Epidermal melanocyte (primary cell): ENCODE measurements around the gene SRGAP1.

Experiments used
- DNase-seq: peaks from one replicate; pipeline ENCODE4 v3.0.0; 2011; ENCODE audit warnings: low spot score; ENCODE audit not compliant: insufficient read length

The SRGAP1 gene

DNA sequence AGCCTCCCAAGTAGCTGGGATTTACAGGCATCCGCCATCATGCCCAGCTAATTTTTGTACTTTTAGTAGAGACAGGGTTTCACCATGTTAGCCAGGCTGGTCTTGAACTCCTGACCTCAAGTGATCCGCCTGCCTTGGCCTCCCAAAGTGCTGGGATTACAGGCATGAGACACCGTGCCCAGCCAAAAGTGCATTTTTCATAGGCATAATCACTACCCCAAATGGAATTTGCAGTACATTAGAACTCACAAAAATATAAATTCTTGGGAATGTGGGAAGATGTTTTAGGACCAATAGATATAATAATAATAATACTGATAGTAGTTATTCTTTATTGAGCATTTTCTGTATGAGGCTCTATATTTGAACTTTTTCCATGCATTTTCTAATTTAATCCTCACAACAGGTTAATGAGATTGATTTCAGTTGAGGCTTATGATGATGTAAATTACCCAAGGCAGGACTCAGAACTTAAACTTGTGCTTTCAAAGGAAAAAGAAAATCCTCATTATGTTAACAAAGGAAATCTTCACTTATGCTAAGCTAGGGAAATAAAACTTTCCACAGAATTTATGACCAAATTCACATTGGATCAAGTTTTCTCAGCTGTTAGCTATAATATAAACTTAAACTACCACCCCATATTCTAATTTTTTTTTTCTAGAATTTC, 121.6 kb downstream of the SRGAP1 start:
- DNase-seq, result no peak

DNA sequence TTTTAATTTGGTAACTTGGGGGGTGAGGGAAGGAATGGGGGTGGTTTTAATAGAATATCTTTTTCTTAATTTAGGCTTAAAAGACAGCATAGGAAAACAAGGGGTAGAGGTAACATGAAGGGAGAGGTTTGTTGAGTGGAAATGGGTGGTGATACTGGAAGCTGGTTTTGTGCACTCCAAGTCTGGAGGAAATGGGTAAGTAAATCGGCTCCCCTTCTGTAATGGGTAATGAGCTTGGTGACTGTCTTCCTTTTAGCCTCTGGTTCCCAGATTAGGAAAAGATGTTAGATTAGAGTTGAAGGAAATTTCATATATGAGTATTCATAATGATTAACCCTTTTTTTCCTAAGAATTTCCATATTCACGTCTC, 122.1 kb downstream of the SRGAP1 start:
- DNase-seq, result no peak

DNA sequence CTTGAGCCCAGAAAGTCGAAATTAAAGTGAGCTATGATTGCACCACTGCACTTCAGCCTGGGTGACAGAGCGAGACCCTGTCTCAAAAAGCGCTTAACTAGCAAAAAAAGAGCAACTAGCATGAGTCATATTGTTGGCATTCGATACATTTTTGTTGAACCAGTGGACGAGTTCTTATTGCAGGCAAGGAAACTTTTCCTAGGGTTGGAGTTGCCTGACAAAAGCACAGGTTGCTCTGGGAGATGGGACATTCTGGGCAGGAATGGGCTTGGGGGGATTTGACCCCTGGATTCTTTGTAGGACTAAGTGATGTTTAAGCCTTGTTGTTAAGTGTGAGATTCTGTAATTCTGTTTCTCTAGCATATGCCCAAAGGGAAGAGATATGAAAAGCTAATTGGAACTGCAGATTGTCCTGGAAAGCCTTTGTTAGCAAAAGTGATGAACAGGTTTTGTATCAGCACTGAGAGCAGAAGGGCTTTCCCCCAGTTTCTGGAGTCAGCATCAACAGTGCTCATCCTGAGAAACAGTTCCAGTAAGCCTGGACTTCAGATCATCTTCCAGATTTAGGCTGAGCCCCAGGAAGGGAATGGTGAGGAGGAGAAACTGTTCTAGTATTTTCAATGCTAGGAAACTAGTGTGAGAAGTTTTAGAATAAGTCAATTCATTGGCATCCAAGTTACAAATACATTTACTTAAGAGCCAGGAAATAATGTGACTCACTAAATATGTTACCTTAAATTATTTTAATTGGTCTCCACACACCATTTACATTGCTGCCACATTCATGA, 123.1 kb downstream of the SRGAP1 start:
- DNase-seq, result no peak

DNA sequence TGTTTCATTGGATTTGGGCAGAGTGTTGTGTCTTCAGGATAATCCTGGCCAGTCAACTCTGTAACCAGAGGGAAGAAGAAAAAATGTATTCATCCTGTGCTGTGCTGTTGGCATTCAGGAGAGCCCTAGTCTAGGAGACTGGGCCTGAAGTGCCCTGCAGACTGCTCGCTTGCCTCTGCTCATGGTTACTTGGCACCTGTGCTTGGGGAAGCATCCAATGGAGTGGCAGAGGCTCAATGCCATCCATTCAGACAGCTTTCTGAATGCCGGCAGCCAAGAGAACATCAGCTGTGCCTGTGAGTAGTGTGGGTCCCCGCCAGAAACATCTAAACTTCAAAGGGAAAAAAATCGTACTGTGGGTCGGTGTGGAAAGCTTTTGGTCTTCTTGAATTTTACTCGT, 124.2 kb downstream of the SRGAP1 start:
- no peak for DNase-seq

DNA sequence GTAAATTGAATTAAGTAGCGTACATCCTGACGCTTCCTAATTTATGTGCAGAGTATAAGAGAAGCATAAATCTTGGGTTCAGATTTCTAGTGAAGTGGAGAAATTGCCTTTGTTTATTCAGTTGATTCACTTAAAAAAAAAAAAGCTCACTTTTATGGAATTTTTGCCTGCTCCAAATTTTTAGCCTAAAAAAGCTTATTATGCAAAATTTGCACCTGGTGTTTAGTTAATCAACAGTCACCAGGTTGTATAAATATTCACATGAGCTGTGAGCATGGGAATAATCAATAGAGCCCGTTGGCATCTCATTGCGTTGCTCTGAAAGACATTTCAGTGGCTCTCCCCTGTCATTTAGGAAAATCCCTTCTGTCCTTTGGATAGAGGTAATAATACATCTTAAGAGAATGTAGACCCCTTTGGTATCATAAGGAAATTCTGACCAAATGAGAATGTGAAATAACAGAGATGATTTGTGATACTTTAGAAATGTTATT, 132.4 kb downstream of the SRGAP1 start:
- DNase-seq, result no peak

DNA sequence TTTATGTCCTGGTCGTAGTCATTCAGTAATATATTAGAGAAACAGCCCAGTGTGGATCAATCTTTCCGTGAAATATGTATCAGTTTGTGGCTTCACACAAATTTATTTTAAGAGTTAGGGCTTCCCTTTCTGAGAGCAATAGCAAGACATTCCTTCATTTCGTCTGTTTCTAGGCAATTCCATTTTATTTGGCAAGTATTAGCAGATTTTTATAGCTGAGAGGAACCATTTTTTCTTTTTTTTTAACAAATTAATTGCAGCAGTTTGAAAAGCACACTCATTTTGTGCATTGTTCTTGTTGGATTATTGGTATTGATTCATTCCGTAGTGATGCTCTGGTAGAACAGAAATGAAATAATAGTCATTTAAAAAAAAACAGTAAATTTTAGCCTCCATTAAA, 132.9 kb downstream of the SRGAP1 start:
- DNase-seq, result no peak

DNA sequence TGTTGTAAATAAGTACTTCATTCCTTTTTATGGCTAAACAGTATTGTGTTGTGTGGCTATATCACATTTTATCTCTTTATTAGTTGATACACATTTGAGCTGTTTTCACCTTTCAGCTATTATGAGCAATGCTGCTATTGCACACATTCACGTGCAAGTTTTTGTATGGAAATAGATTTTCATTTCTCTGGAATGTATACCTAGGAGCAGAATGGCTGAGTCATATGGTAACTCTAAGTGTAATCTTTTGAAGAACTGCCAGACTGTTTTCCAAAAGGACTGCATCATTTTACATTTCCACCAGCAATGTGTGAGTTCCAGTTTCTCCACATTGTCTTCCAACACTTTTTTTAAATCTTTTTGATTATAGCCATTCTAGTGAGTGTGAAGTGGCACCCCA, 134.0 kb downstream of the SRGAP1 start:
- no peak for DNase-seq

DNA sequence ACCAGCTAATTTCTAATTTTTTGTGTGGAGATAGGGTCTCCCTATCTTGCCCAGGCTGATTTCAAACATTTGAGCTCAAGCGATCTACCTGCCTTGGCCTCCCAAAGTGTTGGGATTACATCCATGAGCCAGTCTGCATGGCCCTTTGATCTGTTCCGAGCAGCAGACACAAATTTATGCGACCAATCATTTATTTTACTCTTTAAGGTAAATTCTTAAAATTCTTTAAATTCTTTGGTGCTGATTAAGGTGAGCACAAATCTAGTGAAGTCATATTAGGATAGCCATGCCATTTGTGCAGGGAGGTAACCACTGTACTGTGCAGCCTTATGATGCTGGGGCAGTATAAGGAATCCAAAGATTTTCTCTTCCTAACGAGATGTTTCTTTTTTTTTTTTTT, 135.7 kb downstream of the SRGAP1 start:
- no peak for DNase-seq

DNA sequence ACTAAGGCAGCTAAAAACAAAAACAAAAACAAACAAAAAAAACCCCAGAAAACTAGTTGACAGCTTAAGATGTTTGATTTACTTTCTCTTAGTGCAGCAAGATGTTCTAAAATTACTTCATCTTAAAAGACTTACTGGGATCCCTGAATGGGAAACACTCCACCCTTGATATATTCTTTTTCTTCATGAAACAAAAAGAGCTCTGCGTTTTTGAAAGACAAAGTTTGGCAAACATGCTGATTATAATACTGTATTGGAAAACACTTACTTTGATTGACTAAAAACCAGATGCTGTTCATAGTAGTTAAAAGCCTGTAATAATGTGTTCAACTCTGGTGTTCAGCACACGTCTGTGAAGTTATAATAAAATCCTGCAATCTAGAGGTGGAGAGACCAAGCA, 136.8 kb downstream of the SRGAP1 start:
- DNase-seq, result no peak

DNA sequence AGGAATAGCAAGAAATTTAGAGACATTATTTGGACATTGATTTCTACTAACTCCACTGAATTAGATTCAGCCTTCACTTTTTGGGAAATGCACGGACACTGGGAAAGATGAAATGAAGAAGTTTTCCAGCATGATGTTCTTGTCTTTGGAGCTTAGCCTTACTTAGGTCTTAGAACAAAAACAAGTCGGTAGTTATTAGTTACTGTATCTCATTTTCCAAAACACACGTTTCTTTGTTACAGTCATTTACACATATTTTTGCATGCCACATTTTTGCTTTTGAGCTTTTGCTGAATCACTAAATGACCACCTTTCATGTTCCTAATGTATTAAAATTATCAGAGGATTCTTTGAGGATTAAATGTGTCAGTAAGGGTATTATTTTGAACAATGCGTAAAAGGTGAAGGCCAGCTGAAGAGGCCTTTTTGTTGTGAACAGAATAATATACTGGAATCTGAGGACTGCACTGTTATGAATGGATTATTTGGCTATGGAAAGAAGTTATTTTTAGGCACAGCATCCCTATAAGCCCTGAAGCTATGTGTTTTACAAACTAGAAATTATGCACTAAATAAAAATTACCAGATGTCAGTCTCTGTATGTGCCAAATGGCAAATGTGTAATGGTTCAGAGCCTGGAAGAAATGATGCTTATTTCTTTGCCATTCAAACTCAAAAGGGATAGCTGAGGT, 138.2 kb downstream of the SRGAP1 start:
- DNase-seq, result no peak

DNA sequence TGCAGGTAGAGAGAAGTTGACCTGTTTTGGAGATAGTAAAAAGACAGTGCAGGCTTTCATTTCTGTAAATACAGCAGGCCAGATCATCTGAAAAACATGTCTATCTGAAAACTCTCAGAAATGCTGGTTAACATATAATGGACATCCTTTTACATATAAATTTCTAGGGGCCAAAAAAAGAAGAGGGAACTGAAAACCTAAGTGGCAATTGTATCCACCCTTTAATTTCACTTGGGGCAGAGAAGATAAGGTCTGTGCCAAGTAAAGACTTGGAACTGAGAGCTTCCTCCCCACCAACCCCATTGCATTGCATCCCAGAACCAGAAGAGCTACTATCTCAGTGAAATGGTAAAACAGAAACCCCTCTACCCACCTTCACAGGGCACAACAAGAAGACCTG, 141.0 kb downstream of the SRGAP1 start:
- DNase-seq, result no peak

DNA sequence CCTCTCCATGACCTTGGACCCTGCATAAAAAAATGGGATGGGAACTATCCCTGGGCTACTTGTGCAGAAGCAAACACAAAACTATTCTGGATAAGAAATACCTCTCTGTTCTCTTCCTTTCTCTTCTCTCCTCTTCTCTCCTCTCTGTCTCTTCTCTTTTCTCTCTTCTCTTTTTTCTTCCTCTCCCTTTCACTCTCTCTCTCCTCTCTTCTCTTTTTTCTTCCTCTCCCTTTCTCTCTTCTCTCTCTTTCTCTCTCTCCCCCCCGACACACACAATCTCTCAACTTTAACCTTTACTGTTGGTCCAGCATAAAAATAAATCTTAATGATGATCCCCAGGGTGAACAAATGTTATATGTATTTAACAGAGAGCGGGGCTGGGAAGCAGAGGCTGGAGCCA, 141.4 kb downstream of the SRGAP1 start:
- DNase-seq, result no peak

DNA sequence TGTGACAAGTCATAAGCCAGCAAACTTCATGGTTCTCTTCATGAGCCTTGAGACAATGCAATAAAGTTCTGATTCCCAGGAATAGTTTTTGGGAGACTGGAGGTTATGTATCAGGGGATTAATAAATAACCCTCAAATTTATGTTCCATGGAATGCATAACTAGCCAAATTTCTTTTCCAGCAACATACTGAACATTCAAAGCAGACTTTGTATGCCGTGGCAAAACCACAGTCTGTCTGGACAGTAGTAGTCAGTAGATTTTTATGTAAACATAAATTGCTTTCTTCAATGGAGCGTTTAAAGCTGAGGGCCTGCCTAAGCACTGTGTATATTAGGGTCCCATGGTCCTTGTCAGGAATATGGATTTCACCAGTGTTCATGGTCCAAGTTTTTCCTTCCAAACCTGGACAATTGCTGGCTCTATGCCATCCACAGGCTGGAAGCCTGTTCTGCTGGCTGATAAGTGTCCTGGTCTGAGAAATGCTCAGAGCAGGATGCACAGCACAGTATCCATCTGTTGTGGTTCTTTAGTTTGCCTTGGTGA, 144.9 kb downstream of the SRGAP1 start:
- no peak for DNase-seq

DNA sequence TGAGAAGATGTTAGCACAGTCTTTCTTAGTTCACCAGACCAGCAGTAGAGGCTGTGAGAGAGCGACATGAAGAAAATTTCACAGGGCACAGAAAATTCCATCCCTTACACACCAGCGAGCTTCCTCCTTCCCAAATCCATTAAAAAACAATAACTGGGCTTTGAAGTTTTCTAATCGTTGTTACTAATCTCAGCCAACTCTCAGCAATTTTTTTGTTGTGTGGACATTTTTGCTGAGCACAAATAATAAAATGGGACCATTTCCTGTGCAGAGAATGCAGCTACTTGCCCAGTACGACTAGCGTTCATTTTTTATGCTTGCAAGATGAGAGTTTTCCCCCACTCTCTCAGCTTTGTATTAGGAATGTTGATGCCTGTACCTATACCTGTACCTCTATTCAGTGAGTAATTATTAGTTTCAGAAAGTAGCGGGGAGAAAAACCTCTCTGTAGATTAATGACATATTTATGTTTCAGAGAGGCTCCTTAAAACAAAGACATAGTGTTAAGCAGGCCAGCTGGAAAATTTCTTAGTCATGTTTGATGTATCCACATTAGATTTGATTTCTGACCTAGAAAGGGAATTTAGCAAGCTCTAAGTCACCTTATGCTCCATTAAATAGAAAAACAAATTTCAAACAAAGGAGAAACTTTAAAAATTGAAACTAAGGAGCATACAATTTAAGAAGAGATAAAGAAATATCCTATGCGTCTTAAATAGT, 146.5 kb downstream of the SRGAP1 start:
- DNase-seq, result no peak

DNA sequence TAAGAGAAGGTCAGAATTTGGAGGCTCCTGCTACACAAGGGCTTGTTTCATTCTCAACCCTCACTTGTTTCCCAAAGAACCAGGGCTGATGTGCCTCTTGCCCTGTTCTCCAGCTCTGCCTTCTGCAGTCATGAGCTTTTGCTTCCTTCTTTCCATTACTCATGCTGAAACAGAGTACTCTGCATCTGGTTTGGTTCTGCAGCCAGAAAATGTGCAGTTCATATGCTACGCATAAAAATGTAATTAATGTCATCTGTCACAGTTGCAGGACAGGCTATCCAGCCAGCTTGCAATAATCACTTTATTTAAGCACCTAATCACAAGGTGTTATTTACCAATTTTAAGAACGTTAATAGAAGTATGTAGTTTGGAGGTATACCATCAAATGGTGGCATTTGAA, 150.2 kb downstream of the SRGAP1 start:
- DNase-seq, result peak; percentile 19

DNA sequence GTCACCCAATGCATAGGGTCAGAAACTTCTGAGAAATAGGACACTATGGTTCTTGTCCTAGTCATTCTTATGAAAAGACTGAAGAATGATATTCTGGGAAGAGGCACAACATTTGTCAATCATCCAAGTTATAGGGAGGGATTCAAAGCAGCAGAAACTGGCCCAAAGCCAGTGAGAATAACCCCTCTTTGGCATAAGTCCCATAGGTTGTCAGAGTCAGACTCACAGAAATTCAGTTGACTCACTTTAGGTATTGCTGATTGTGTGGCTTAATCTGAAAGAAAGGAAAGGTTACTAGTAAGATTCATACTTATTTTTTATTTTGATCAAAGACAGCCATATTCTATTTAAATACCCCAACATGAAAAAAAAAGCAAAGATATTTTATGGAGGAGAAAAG, 151.0 kb downstream of the SRGAP1 start:
- DNase-seq, result no peak

DNA sequence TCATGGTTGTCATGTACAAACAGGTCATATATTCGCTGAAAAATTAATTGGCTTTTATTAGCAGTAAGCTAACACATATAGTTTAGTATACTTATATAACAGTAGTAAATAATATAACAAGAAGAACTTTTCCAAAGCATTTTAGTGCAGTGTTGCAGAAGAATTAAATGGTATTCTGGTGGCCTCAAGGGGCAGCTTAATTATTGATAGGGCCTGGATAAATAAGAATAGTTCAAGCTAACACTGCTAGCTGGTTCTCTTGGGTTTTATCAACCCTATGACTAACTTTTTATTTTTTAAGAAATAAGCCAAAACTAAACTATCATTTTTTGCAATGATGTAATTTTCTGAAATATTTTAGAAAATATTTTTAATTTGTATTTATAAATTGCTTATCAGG, 152.1 kb downstream of the SRGAP1 start:
- DNase-seq, result no peak

DNA sequence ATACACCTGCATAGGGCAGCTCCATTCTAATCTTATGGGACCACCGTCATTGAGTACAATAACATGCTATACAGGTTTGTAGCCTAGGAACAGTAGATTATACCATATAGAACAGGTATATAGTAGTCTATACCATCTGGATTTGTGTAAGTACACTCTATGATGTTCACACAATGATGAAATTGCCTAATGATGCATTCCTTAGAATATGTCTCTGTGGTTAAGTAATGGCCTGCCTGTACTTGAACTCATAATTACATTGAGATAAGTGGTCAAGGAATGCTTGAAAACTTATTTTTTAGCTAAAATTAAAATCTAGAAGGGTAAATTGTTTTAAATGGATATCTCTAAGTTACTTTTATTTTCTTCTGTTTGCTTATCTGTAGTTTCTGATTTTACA, 152.7 kb downstream of the SRGAP1 start:
- no peak for DNase-seq

DNA sequence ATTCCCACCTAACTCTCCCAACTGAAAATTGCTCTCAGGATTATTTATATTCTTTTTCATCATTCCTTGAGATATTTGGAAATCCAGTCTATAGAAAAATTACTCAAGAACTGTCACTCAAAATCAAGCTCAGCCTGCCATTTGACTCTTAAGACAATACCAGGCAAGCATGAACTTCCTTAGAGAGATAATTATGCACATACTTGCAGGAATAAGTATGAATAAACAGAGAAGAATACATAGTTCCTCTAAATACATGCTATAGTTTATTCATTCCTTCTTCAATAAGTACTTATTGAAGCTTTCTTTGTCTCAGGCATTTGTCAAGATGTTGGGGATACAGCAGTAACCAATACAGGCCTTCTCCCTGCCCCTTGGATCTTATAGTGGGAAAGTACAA, 154.1 kb downstream of the SRGAP1 start:
- DNase-seq, result no peak

DNA sequence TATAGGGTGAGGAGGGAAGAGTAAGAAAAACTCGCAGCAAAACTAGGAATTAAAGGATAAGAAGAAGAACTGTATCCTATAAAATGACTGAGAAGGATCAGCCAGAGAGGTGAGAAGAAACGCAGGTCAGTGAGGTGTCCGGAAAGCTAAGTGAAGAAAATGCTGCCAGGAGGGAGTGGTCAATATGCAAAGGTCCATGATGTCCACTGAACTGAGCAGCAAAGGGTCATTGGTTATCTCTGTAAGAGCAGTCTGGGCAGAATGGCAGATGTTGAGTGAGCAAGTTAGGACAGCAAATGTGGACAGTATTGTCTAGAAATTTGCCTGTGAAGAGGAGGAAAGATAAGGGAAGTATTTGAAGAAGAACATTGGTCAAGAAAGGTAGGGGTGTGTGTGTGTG, 155.4 kb downstream of the SRGAP1 start:
- no peak for DNase-seq

DNA sequence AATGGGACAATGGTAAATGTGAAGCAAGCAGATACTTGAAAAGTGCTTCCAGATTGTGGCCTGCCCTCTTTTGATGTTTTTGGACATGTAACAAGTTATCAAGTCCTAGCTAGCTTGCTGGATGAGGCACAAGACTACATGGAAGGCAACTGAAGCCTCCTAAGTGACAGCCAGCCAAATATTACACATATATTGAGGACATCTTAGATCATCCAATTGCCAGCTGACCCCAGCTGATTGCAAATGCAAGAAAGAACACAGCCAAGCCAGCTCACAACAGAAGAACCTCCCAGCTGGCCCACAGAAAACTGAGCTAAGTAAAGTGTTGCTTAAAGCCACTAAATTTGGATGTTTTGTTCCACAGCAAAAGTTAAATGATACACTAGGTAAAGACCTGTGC, 156.9 kb downstream of the SRGAP1 start:
- no peak for DNase-seq

DNA sequence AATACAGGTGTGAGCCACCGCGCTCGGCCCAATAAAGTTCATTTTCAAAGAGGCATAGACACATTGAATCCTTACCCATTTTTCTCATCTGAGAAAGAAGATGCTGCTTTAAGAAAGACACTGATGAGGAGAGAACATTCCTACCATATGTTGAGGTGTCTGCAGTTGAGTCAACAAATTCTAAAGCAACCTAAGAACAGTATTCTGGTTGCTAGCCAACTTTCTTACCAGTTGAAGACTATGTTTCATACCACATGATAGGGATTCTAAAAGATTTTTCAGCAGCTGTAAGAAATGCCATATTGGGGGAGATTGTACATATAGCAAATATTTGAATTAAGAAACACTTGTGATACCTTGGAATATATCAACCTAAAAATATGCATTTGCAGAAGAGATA, 160.1 kb downstream of the SRGAP1 start:
- DNase-seq, result no peak
